HG02610 (cell line): ENCODE measurements around the gene PID1.

Source experiments
- ATAC-seq: cut with Tn5 transposase; IDR thresholded peaks from one replicate; pipeline ENCODE4 v1.9.1; 2021; ENCODE audit warnings: mild to moderate bottlenecking, moderate library complexity; ENCODE audit not compliant: unreplicated experiment

Gene PID1, protein sequence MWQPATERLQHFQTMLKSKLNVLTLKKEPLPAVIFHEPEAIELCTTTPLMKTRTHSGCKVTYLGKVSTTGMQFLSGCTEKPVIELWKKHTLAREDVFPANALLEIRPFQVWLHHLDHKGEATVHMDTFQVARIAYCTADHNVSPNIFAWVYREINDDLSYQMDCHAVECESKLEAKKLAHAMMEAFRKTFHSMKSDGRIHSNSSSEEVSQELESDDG

DNA sequence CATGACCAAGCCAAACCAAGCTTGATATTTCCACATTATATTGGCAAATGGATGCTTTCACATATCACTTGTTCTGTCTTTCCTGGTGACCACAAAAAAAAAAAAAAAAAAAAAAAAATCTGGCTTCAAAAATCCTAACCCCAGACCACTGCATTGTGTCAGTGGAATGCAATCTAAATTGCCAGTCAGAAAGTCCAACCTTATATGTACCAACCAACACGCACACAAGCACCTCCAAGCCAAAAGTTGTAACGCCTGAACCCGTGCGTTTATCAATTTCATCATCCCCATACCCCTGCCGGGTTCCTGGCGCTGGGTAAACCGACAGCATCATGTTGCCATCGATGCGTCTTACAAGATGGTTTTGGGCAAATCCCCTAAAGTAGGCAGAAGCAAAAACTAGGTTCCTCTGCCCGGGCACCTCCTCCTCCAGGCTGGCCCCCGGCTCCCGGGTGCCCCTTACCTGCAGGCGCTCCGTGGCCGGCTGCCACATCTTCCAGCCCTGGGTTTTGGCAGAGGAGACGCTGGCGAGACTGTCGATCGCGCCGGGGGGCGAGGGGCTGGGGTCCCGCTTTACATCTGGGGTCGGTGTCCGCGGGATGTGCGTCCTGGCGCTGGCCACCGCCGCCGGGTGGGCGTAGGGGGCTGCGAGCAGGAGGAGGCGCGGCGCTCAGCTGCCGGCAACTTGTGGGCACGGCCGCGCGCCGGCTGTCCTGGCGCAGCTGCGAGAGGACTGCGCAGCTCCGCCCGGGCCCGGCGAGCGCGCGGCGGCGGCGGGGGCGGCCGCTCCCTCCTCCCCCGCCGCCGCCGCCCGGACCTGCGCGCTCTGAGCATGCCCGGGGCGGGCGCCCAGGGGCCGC, at the start of gene PID1:
TSS of gene PID1 (minus strand) at position 737 of the 860 bp plus-strand sequence. CDS start at position 493, 244 bp downstream.
- no peak for ATAC-seq

- ATAC-seq, result no peak
These were observed 48.5 kb upstream of the PID1 start for GRCh38 chr2:229319558-229319957.

GRCh38 chr2:229314117-229314516, 43.0 kb upstream of the PID1 start:
- ATAC-seq, result no peak

DNA sequence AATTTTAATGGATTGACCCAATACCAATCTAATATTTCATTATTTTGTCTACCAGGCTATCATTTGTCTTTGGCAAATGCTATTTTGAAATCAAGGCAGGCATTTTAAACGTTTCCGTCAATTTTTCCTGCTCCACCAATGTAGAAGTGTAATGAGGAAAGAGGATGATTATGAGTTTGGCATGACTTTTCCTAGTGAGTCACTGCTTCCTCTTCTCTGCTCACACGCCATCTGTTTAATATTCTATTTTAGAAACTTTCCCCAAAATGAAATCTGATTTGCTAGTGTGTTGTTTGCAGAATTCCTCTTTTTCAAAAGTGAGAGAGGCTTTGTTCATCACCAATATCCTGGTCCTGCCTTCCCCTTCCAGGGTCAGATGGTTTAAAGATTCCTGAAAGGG, 42.5 kb upstream of the PID1 start:
- ATAC-seq, result no peak

DNA sequence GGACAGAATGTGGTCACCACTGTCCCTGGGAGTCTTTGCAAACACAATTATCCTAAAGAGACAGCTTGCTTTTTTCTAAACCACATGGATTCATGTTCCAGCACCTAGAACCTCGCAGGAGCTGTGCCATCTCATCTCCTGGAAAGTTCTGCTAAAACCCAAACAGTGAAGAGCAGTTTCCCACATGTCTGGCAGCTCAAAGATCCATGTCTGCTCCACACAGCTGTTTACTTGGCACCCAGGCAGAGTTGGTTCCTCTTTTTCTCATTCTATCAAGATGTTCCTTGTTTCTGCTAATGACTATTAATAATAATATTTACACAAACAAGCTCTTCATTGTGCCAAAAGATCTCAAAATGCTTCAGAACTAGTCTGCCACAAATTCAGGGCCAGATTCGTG, 30.1 kb upstream of the PID1 start:
- ATAC-seq, result no peak

- ATAC-seq, result no peak
These were observed 29.7 kb upstream of the PID1 start for GRCh38 chr2:229300790-229301189.

GRCh38 chr2:229300371-229300770, 29.3 kb upstream of the PID1 start:
- ATAC-seq, result no peak

- no peak for ATAC-seq
These were observed 26.2 kb upstream of the PID1 start for GRCh38 chr2:229297247-229297646.

GRCh38 chr2:229296536-229296935, 25.4 kb upstream of the PID1 start:
- ATAC-seq, result no peak

DNA sequence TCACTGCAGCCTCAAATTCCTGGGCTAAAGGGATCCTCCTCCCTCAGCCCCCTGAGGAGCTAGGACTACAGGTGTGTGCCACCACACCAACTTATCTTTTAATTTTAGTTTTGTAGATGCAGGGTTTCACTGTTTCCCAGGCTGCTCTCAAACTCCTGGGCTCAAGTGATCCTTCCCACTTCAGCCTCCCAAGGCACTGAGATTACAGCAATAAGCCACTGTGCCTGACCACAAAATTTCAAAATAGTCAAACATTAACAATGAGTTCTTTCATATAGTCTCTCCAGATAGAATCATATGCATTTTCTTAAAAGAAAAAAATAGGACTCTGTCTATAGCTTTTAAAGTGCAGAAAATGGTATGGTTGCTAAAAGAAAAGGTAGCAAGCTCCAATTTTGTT, 24.9 kb upstream of the PID1 start:
- no peak for ATAC-seq

DNA sequence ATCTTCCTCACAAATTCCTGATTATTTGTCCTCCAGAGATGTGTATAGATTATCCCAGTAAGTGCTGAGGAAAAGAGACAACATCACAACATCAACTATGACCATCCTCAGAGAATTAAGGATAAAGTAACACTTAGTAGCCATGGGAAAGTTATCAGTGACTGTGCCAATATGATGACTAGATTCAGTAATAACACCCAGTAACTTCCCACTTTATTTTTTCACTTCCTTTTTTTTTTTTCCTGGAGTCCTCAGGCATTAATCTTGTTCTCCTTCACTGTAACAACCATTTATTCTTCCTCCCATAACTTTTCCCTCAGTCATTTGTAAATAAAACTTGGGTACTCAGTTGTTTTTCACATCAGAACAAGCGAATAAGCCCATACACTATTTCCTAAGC, 16.7 kb upstream of the PID1 start:
- ATAC-seq, result no peak

DNA sequence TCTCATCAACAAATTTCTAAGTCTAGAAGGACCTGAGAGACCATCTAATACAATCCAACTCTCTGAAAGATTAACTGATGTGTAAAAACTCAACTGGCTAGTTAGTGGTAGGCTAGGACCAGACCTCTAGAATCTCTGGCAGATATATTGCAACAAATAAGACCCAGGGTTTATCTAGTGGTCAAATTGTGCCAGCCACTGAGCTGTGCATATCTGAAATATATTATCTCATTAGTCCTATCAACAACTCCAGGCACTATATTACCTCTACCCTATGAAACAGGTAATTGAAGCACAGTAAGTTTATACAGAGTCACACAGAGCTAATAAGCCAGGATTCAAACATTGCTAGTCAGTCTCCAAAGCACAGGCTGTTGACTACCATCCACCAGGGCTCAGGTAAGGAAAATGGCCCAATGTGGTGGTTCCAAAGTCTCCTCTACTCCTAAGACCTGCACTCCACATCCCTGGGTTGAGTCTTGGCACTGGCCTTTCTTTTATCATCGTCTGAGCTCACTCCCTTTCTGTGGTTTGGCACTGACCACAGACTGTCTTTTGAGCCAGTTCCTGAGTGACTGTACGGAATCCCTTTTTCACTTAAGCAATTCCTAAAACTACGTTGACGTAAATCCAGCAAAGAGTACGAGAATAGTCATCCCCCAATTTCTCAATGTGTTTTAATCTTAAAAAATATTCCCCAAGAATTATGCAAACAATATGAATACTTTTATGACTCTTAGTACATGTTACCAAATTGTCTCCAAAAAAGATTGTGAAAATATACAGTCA, 11.9 kb upstream of the PID1 start:
- ATAC-seq, result no peak

DNA sequence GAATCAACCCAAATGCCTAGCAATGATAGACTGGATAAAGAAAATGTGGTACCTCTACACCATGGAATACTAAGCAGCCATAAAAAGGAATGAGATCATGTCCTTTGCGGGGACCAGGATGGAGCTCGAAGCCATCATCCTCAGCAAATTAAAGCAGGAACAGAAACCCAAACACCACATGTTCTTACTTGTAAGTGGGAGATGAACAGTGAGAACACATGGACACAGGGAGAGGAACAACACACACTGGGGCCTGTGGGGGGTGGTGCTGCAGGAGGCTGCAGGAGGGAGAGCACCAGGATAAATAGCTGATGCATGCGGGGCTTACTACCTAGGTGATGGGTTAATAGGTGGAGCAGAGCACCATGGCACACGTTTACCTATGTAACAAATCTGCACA, 8.4 kb upstream of the PID1 start:
- ATAC-seq, result no peak

DNA sequence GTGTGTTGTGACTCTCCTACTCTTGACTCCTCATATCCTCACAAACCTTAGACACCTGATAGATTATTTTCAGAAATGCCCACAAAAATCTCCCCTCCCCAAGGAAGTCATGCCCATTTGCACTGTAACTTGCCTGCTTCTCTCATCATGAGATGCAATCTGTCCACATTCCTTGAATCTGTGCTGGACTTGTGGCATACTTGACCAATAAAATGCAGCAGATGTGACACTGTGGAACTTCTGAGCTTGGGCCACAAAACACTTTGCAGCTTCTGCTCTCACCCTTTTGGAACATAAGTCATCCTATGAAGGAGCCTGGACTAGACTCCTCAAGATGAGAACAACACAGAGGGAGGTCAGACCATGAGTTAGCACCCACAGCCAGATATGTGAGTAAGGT, 4.4 kb upstream of the PID1 start:
- no peak for ATAC-seq

DNA sequence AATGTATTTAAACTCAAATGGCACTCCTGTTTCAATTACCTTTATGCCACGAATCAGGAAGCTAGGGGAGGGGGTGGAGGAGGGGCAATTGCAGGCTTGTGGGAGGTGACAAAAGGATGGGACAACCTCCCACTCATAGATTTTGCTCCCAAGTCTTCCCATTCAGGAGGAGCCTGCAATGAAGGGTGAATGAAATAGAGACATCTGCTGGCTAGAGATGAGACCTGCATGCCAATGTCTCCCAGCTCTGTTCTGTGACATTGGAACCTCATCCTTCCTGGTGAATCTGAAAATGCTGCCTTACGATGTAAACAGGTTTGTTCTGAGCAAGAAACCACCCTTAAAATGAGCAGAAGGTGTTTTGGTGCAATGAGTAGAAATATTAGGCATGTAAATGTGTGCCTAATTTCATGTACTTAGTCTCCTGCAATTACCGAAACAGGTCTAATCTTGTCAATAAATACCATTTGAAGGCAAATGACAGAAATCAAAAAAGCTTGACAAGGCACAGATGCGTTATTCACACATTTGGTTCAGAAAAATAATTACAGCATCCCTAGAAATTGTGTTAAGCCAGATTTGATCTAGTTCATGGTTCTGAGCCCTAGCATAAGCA, 2.7 kb upstream of the PID1 start:
- peak; percentile 77 for ATAC-seq

- no peak for ATAC-seq
These were observed 2.1 kb upstream of the PID1 start for GRCh38 chr2:229273006-229273722.

DNA sequence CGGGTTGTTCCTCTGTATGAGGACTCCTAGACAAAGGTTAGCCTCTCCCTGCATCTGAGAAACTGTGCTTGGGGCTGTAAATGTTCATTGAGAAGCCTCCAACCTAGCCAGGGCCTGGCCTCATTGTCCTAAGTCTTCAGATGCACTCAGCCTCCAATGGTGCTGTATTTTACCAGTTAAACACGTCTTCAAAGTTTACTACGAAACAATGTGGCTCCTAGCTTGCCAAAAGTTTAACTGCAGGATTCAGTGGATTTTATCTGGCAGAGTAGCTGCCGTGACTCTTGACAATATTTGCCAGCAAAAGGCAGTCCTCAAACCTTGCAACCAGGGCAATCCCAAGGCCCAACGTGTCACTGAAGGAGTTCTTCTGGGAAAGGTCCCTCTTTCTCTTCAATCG, 1.1 kb downstream of the PID1 start:
- ATAC-seq, result no peak

DNA sequence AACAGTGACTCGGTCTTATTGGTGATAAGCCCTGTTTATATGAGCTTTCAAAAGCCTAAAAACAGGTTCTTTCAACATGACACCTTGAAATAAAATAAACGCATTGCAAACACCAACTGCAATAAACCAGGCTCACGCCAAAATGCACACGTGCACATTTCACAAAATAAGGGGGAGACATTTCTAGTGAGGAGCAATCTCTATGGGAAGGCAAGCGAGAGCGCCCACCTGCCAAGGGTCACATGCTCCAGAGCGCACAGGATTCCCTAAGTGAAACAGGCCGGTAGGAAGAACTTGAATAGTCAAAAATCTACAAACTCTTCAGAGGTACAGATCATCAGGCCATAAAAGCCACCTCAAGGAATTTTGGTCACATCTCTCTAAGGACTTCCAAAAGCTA, 1.9 kb downstream of the PID1 start:
- ATAC-seq, result no peak

DNA sequence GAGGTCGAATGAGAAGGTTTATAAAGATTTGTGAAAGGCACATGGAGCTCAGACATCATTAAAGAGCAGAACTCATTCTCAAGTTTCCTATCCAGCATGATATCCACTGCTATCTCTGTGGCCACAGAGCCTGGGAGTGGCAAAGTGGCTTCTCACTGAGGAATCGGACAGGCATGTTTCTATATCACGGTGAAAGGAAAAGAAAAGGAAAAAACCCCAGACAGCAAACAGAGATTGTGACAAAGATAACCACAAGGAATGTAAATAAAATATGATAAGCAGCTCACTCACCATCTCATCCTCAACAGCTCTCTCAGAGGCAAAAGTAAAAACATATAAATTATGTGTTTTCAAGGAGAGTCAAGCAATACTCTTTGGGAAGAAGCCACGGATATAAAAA, 2.5 kb downstream of the PID1 start:
- no peak for ATAC-seq

DNA sequence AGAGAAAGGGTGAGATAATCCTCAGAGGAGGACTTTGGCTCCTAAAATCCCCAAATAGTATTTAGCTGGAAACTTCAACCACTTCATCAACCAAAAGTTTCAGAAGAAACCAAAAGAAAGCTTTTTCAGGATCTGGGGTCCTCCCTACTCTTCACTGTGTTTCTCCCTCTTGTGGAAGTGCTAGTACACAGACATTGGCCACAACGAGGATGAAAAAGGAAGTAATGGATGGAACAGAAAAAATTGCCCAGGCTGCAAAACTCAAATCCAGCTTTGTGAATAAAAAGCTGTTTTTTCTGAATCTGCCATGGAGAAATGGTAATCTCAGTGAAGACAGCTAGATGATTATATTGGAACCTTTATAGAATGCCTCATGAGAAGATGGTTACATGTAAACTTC, 4.0 kb downstream of the PID1 start:
- ATAC-seq, result no peak

- ATAC-seq, result no peak
These were observed 5.4 kb downstream of the PID1 start for GRCh38 chr2:229265727-229266126.
